Measurements from ENCODE around the gene YOD1. TPM values are rescaled to one million over a fixed set of nuclear protein-coding genes. Genes with fewer than 3 reads are reported as not detected.

YOD1 gene
- polyA plus RNA-seq, 1 donor from 2014 or later = 9.3 TPM

GRCh38 chr1:207032528-207033017 lies 18.4 kb downstream of the YOD1 start, which contains the start of gene C1orf116:
Gene C1orf116, minus strand, starts transcription at chr1:207032756. Its CDS starts 5,158 bp downstream, at chr1:207027598.
- H3K36me3 ChIP-seq (ENCODE audit: insufficient read depth, low read length) = no peaks in the 10 kb centered on the region
- H3F3A ChIP-seq (ENCODE audit: insufficient read depth, low read length, poor library complexity, severe bottlenecking) = no peaks in the 10 kb centered on the region
- no peak within 1 kb of the TSS for H3K4me3 ChIP-seq (ENCODE audit: low read length)
- H3K27me3 ChIP-seq (ENCODE audit: insufficient read depth, low read depth, low read length) = no peaks in the 10 kb centered on the region
- H2AFZ ChIP-seq (ENCODE audit: low read depth, low read length) = no peak within 1 kb of the TSS
- no peaks in the 10 kb centered on the region for H4K20me1 ChIP-seq (ENCODE audit: insufficient read depth)
- H3K27ac ChIP-seq (ENCODE audit: low read length) = no peak within 1 kb of the TSS
- no peak within 1 kb of the TSS for H3K4me2 ChIP-seq (ENCODE audit: low read length)
- no peak for TF ChIP-seq RAD21 (conservative IDR thresholded peaks at IDR 0.05)
- no peaks in the 10 kb centered on the region for H3K9me2 ChIP-seq (ENCODE audit: insufficient read depth, low read length)
- no peaks in the 10 kb centered on the region for H3K79me2 ChIP-seq (replicated peaks; ENCODE audit: insufficient read depth, low read length)
- no peaks in the 10 kb centered on the region for H3K9me3 ChIP-seq (ENCODE audit: low read length)
- H3K9ac ChIP-seq (ENCODE audit: low read length) = no peak within 1 kb of the TSS

- Histone ChIP-seq H3K9me2 (ENCODE audit: insufficient read depth, low read length) (no peaks in the 10 kb centered on the region), H3K27ac (ENCODE audit: low read length) (no peak overlapping the region), H3K4me3 (ENCODE audit: low read length) (no peak overlapping the region), H3K4me2 (ENCODE audit: low read length) (no peak overlapping the region), H3K9me3 (ENCODE audit: low read length) (no peaks in the 10 kb centered on the region), H3K36me3 (ENCODE audit: insufficient read depth, low read length) (no peaks in the 10 kb centered on the region), H3F3A (ENCODE audit: insufficient read depth, low read length, poor library complexity, severe bottlenecking) (no peaks in the 10 kb centered on the region), H3K9ac (ENCODE audit: low read length) (no peak overlapping the region), H4K20me1 (ENCODE audit: insufficient read depth) (no peaks in the 10 kb centered on the region), H3K27me3 (ENCODE audit: insufficient read depth, low read depth, low read length) (no peaks in the 10 kb centered on the region), H2AFZ (ENCODE audit: low read depth, low read length) (no peak overlapping the region), H3K79me2 (replicated peaks; ENCODE audit: insufficient read depth, low read length) (no peaks in the 10 kb centered on the region)
- TF ChIP-seq EP300 (conservative IDR thresholded peaks at IDR 0.05; ENCODE audit: poor library complexity, severe bottlenecking) (no peak), CTCF (IDR thresholded peaks at IDR 0.05; ENCODE audit: poor library complexity, severe bottlenecking) (no peak), RAD21 (conservative IDR thresholded peaks at IDR 0.05) (no peak), EZH2 (IDR thresholded peaks at IDR 0.05; ENCODE audit: borderline replicate concordance, insufficient read depth, low read length, poor library complexity, severe bottlenecking) (no peak), MXI1 (conservative IDR thresholded peaks at IDR 0.05; ENCODE audit: poor library complexity, severe bottlenecking) (no peak), REST (IDR thresholded peaks at IDR 0.05; ENCODE audit: borderline replicate concordance) (no peak)
Observed at GRCh38 chr1:207031632-207032264, 19.3 kb downstream of the YOD1 start.

GRCh38 chr1:207031016-207031415 lies 20.0 kb downstream of the YOD1 start:
- Histone ChIP-seq H3K9ac (ENCODE audit: low read length) (no peak overlapping the region), H3K9me3 (ENCODE audit: low read length) (no peaks in the 10 kb centered on the region), H3K9me2 (ENCODE audit: insufficient read depth, low read length) (no peaks in the 10 kb centered on the region), H3K79me2 (replicated peaks; ENCODE audit: insufficient read depth, low read length) (no peaks in the 10 kb centered on the region), H3F3A (ENCODE audit: insufficient read depth, low read length, poor library complexity, severe bottlenecking) (no peaks in the 10 kb centered on the region), H2AFZ (ENCODE audit: low read depth, low read length) (no peak overlapping the region), H3K4me2 (ENCODE audit: low read length) (no peak overlapping the region), H3K27me3 (ENCODE audit: insufficient read depth, low read depth, low read length) (no peaks in the 10 kb centered on the region), H4K20me1 (ENCODE audit: insufficient read depth) (no peaks in the 10 kb centered on the region), H3K4me3 (ENCODE audit: low read length) (no peak overlapping the region), H3K36me3 (ENCODE audit: insufficient read depth, low read length) (no peaks in the 10 kb centered on the region), H3K27ac (ENCODE audit: low read length) (no peak overlapping the region)
- no peak for TF ChIP-seq EP300 (conservative IDR thresholded peaks at IDR 0.05; ENCODE audit: poor library complexity, severe bottlenecking)
- no peak for TF ChIP-seq REST (IDR thresholded peaks at IDR 0.05; ENCODE audit: borderline replicate concordance)
- no peak for TF ChIP-seq CTCF (IDR thresholded peaks at IDR 0.05; ENCODE audit: poor library complexity, severe bottlenecking)
- no peak for TF ChIP-seq RAD21 (conservative IDR thresholded peaks at IDR 0.05)
- TF ChIP-seq SMC3 (conservative IDR thresholded peaks at IDR 0.05; ENCODE audit: poor library complexity) = no peak
- no peak for TF ChIP-seq TAF1 (IDR thresholded peaks at IDR 0.05; ENCODE audit: low read depth)

Data from neural cell (in vitro differentiated cells).